CD4-positive, alpha-beta T cell treated with Interleukin-15 for 4 hours (primary cell): ENCODE measurements around the gene SNRNP35.
A peak's percentile ranks its signal among the peaks of the same experiment; 100 is the strongest.
"Not testable (repeated sequence)": the region's sequence is repeated elsewhere in the genome, so short reads cannot be mapped to it uniquely, and the experiment has no call there.

ENCODE experiments used
- DNase-seq: peaks from one replicate; pipeline ENCODE4 v3.0.0-alpha.2; 2020; ENCODE audit warnings: low spot score

SNRNP35 gene

DNA sequence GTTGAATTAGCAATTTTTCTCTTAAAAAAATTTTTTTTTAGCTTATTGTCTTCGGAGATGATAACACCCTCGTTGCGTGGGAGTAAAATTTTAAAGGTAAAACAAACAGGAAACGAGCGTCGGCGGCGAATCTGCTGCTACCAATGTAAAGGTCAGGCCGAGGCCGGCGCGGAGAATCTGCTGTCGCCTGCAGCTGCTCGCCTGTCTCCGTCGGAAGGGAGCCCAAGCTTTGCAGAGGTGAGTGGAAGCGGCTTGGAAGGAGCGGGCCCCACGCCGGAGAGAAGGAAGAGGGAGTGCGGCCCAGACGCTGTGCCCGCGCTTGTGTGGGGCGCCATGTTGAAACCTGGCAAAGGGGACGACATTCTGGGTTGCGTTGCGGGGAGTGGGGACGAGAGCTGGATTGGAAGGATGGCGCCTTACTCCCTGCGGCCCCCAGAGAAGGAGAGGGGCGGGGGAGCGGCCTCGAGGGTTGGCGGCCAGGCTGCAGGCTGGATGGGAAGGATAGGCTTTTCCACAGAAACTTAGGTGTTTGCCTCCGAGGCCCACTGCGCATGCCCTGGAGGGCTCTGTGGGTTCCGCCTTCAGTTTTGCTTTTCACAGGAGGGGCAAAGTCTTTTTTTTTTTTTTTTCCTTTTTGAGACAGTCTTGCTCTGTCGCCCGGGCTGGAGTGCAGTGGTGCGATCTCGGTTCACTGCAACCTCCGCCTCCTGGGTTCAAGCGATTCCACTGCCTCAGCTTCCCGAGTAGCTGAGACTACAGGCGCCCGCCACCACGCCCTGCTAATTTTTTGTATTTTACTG, at the start of gene SNRNP35:
Gene SNRNP35 (plus strand): TSS at position 160 of the 800 bp plus-strand sequence. CDS start 7,402 bp downstream, outside the sequence.
- peak; percentile 88 for DNase-seq

DNA sequence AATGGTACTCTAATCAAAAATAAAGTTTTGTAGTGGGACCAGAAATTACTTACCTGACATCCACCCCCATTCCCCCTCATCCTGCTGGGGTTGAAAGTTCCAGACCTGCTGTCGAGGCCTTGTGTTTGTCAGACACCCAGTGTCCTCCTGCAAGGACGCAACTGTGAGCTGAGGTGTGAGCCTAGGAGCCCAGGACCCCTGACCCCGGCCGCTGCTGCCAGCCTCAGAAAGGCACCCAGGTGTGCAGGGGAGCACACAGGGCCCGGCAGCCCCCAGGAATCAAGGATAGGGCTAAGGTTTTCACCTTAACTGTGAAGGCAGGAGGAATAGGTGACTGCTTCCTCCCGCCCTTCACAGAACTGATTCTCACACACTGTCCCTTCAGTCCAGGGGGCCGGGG, 49.3 kb upstream of the SNRNP35 start:
- DNase-seq, result not testable (repeated sequence)

DNA sequence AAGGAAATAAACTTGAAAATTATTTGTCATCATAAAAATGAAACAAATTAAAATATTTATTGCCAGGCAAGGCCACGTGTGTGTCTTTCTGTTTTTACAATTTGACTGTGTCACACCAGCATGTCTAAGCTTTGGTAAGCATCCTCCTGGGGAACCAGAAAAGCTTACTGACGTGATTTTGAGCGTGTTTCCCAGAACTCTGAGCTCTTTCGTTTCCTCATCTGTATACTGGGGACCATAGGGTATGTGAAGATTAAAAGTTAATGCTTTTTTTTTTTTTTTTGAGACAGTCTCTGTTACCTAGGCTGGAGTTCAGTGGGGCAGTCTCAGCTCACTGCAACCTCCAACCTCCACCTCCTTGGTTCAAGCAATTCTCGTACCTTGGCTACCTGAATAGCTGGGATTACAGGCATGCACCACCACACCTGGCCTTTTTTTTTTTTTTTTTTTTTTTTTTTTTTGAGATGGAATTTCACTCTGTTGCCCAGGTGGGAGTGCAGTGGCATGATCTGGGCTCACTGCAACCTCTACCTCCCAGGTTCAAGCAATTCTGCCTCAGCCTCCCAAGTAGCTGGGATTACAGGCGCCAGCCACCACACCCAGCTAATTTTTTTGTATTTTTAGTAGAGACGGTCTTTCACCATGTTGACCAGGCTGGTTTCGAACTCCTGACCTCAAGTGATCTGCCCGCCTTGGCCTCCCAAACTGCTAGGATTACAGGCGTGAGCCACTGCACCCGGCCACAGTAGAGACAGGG, 48.5 kb upstream of the SNRNP35 start:
- not testable (repeated sequence) for DNase-seq

- DNase-seq, result no peak
Measured at GRCh38 chr12:123410041-123410412, 47.9 kb upstream of the SNRNP35 start.

DNA sequence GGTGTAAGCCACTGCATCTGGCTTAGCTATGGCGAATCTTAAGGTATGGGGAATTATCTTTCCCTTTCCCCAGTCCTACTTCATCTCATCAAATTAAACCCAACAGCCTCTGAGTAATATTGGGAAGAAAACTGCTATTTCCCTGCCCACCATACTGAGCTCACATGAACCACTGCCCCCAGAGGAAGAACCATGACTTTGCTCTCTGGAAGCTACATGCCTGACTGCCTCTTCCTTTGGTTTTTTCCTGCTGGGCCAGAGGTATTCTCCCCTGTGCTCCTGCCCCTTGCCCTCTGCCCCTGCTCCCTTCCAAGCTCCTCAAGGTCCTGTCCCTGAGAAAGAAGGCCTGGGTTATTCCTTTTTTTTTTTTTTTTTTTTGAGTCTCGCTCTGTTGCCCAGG, 36.6 kb upstream of the SNRNP35 start:
- DNase-seq, result no peak

GRCh38 chr12:123427036-123427769, 30.7 kb upstream of the SNRNP35 start:
- DNase-seq, result peak; percentile 57

GRCh38 chr12:123428591-123428990, 29.3 kb upstream of the SNRNP35 start:
- no peak for DNase-seq

GRCh38 chr12:123429101-123429500, 28.8 kb upstream of the SNRNP35 start:
- not testable (repeated sequence) for DNase-seq

DNA sequence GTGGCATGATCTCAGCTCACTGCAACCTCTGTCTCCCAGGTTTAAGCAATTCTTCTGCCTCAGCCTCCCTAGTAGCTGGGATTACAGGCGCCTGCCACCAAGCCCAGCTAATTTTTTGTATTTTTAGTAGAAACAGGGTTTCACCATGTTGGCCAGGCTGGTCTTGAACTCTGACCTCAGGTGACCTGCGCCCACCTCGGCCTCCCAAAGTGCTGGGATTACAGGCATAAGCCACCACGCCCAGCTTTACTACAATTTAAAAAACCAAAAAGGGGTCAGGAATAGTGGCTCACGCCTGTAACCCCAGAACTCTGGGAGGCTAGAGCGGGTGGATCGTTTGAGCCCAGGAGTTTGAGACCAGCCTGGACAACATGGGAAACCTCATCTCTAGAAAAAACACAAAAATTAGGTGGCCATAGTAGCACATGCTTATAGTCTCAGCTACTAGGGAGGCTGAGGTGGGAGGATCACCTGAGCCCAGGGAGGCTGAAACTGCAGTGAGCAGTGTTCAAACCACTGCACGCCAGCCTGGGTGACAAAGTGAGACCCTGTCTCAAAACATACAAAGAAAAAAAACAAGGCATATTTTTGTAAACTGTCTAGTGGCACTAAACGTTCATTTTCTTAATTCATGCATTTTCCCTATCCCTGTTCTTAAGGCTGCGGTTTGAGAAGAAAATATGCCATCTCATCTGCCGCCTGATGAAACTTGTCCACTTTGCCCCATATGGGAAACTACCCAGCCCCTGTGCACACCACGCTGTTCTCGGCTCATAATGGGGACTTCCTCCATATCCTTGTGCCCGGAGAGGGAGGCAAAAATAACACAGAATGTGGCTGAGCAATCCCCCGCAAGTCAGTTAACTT, 25.8 kb upstream of the SNRNP35 start:
- peak; percentile 36 for DNase-seq

- DNase-seq, result no peak
Measured at GRCh38 chr12:123433615-123434014, 24.3 kb upstream of the SNRNP35 start.

- no peak for DNase-seq
Measured at GRCh38 chr12:123435636-123436016, 22.3 kb upstream of the SNRNP35 start.

- DNase-seq, result peak; percentile 86
Measured at GRCh38 chr12:123436017-123436964, 21.6 kb upstream of the SNRNP35 start, which contains the start of gene RILPL2. RILPL2 (minus strand) TSS chr12:123436684; CDS start chr12:123436420, 264 bp downstream.

- no peak for DNase-seq
Measured at GRCh38 chr12:123441523-123442164, 16.3 kb upstream of the SNRNP35 start.

- no peak for DNase-seq
Measured at GRCh38 chr12:123442774-123443173, 15.2 kb upstream of the SNRNP35 start.

GRCh38 chr12:123444092-123445026, 13.6 kb upstream of the SNRNP35 start:
- no peak for DNase-seq

- no peak for DNase-seq
Measured at GRCh38 chr12:123445388-123446332, 12.3 kb upstream of the SNRNP35 start.

GRCh38 chr12:123446333-123446713, 11.6 kb upstream of the SNRNP35 start:
- no peak for DNase-seq
